Islet precursor cell (in vitro differentiated cells): ENCODE results near the gene MMUT.
"Not testable (repeated sequence)": the region's sequence is repeated elsewhere in the genome, so short reads cannot be mapped to it uniquely, and the experiment has no call there.

ENCODE experiments used
- DNase-seq: peaks from one replicate; pipeline ENCODE4 v3.0.0-alpha.2; 2018

Gene MMUT

GRCh38 chr6:49416195-49416594, 46.9 kb downstream of the MMUT start:
- DNase-seq = no peak

- no peak for DNase-seq
These were observed 47.7 kb downstream of the MMUT start for GRCh38 chr6:49415358-49415757.

GRCh38 chr6:49410564-49410963, 52.5 kb downstream of the MMUT start:
- no peak for DNase-seq

GRCh38 chr6:49409951-49410542, 53.0 kb downstream of the MMUT start:
- DNase-seq = peak; percentile 80

GRCh38 chr6:49406250-49406970, 56.6 kb downstream of the MMUT start:
- no peak for DNase-seq

- no peak for DNase-seq
These were observed 62.0 kb downstream of the MMUT start for GRCh38 chr6:49401063-49401462.

- not testable (repeated sequence) for DNase-seq
These were observed 76.2 kb downstream of the MMUT start for GRCh38 chr6:49386667-49387508.

- DNase-seq = no peak
These were observed 78.1 kb downstream of the MMUT start for GRCh38 chr6:49384904-49385303.
